GM12878 (cell line): Measurements from ENCODE around the gene AMDHD2. TPM values are rescaled to one million over a fixed set of nuclear protein-coding genes. Genes with fewer than 3 reads are reported as not detected.
A peak's percentile ranks its signal among the peaks of the same experiment; 100 is the strongest.

Experiments used
- ATAC-seq: fragments of 200-7000 bp; cut with Tn5 transposase; 3 replicates; pipeline ENCODE4 v1.9.1; 2020; ENCODE audit warnings: mild to moderate bottlenecking, moderate library complexity
- BruUV-seq: library from RNA; stranded (reverse); fragments of 400-500 nt; replicated peaks from 2 replicates; lab custom pipeline; 2021; lab: Mats Ljungman, UMichigan
- CTCF ChIA-PET: fragments of 300-600 bp; sonication (Branson Sonifier 250); formaldehyde crosslinking; extraction: SDS; loops from one replicate; lab custom pipeline; 2021; ENCODE audit warnings: inconsistent platforms; lab: Yijun Ruan, JAX
- POLR2A ChIA-PET: fragments of 350-600 bp; formaldehyde crosslinking; extraction: SDS; loops from one replicate; lab custom pipeline; 2021; ENCODE audit warnings: inconsistent platforms; lab: Charles Lee
- RAD21 ChIA-PET: fragments of 300-600 bp; sonication (Branson Sonifier 250); formaldehyde crosslinking; loops from one replicate; lab custom pipeline; 2023; ENCODE audit warnings: antibody characterized with exemption; ENCODE audit not compliant: unreplicated experiment; lab: Charles Lee
- SMC1A ChIA-PET: fragments of 300-600 bp; sonication (Branson Sonifier 250); formaldehyde crosslinking; loops from one replicate; lab custom pipeline; 2023; ENCODE audit not compliant: unreplicated experiment, uncharacterized antibody; lab: Charles Lee
- DNase-seq: peaks from one replicate; pipeline ENCODE4 v3.0.0-alpha.2; 2011; ENCODE audit warnings: low read depth, low spot score
- FAIRE-seq: peaks from 3 replicates; lab custom pipeline; 2011; peaks lifted over from hg19 to GRCh38; lab: Jason Lieb, UNC
- H2AFZ ChIP-seq: 2 replicates; pipeline ENCODE4 v1.6.0; 2011; ENCODE audit warnings: low read depth, low read length, control low read depth; ENCODE audit not compliant: control insufficient read depth
- H3K27ac ChIP-seq: 2 replicates; pipeline ENCODE4 v1.5.1; 2011; ENCODE audit warnings: control low read depth; ENCODE audit not compliant: control insufficient read depth, insufficient read depth
- H3K27me3 ChIP-seq, 2 experiments: replicated peaks in 1 of 2; 2 replicates each; pipeline versions ENCODE4 v1.6.0 to v1.6.1; 2011; ENCODE audit warnings: low read length in 1 of 2; ENCODE audit not compliant: control insufficient read depth in 2 of 2, insufficient read depth in 2 of 2
- H3K36me3 ChIP-seq, 2 experiments: 2 replicates each; pipeline ENCODE4 v1.5.1; 2011; ENCODE audit warnings: low read length in 1 of 2; ENCODE audit not compliant: control insufficient read depth in 2 of 2, insufficient read depth in 2 of 2
- H3K4me1 ChIP-seq: 2 replicates; pipeline ENCODE4 v1.6.1; 2011; ENCODE audit warnings: mild to moderate bottlenecking, low read length, moderate library complexity, mixed read lengths; ENCODE audit not compliant: control insufficient read depth, insufficient read depth
- H3K4me2 ChIP-seq: 2 replicates; pipeline ENCODE4 v1.6.0; 2011; ENCODE audit warnings: control low read depth; ENCODE audit not compliant: control insufficient read depth, insufficient read depth
- H3K4me3 ChIP-seq: fragments of 200-600 bp; sonication (generic); 2 replicates; pipeline ENCODE4 v1.5.1; 2016
- H3K79me2 ChIP-seq: 2 replicates; pipeline ENCODE4 v1.6.0; 2011; ENCODE audit warnings: low read length; ENCODE audit not compliant: control insufficient read depth, insufficient read depth
- H3K9ac ChIP-seq: 2 replicates; pipeline ENCODE4 v1.8.0; 2011; ENCODE audit warnings: low read length, control low read depth, mixed read lengths; ENCODE audit not compliant: control insufficient read depth, insufficient read depth
- H3K9me3 ChIP-seq: replicated peaks from 3 replicates; pipeline ENCODE4 v1.5.1; 2011; ENCODE audit warnings: mild to moderate bottlenecking, low read length; ENCODE audit not compliant: control insufficient read depth, insufficient read depth
- H4K20me1 ChIP-seq: 2 replicates; pipeline ENCODE4 v1.6.0; 2011; ENCODE audit not compliant: control insufficient read depth, insufficient read depth
- BACH1 ChIP-seq: fragments of 450-650 bp; IDR thresholded peaks from 2 replicates; pipeline ENCODE4 v1.6.1; 2017; ENCODE audit warnings: mild to moderate bottlenecking, borderline replicate concordance
- BMI1 ChIP-seq: fragments of 450-650 bp; IDR thresholded peaks from 2 replicates; pipeline ENCODE4 v1.6.1; 2016; ENCODE audit warnings: mild to moderate bottlenecking, moderate library complexity, borderline replicate concordance
- CHD2 ChIP-seq: IDR thresholded peaks from 2 replicates; pipeline ENCODE4 v1.6.1; 2011; ENCODE audit warnings: low read depth, low read length, improper control_type of control experiment, borderline replicate concordance
- ETV6 ChIP-seq, 2 experiments: fragments of 450-650 bp in 1 of 2; IDR thresholded peaks in 1 of 2; conservative IDR thresholded peaks in 1 of 2; 2 replicates each; pipeline ENCODE4 v1.6.1; 2014; ENCODE audit warnings: antibody characterized with exemption in 1 of 2, borderline replicate concordance in 1 of 2, low read depth in 1 of 2, mild to moderate bottlenecking in 1 of 2, moderate library complexity in 1 of 2
- MTA3 ChIP-seq: IDR thresholded peaks from 2 replicates; pipeline ENCODE4 v1.6.1; 2012; ENCODE audit warnings: low read length, inconsistent platforms, borderline replicate concordance
- ZNF274 ChIP-seq: IDR thresholded peaks from one replicate; pipeline ENCODE4 v1.8.0; 2011; ENCODE audit not compliant: insufficient read length, insufficient read depth
- ZSCAN29 ChIP-seq: fragments of 450-650 bp; IDR thresholded peaks from 2 replicates; pipeline ENCODE4 v1.6.1; 2017; ENCODE audit warnings: mild to moderate bottlenecking, moderate library complexity
- WGBS: methylation state at CpG from one replicate; pipeline ENCODE4 v1.1.6; 2016; ENCODE audit warnings: low lambda C conversion rate; ENCODE audit not compliant: insufficient replicate concordance, insufficient coverage; ENCODE audit errors: missing lambda C conversion rate; 5-methylcytosine and 5-hydroxymethylcytosine counted together
- in situ Hi-C: fragments of 300-500 bp; cut with MboI; formaldehyde crosslinking; loops from 9 replicates; pipeline ENCODE4 v1.14.3; 2018; ENCODE audit warnings: mixed read lengths
- intact Hi-C: fragments of 100-400 bp; cut with micrococcal nuclease; formaldehyde crosslinking; loops from one replicate; pipeline ENCODE4 v1.14.2; 2022; ENCODE audit not compliant: unreplicated experiment
- polyA plus RNA-seq, 11 experiments: library from polyadenylated mRNA; depleted of rRNA in 4 of 11; unstranded in 6 of 11; stranded (reverse) in 5 of 11; fragments of >200 nt; fragmentation: Nextera tagmentation in 4 of 11; fragmentation: Illumina TruSeq in 1 of 11; extraction: Ambion mirVana in 4 of 11; extraction: Trizol in 1 of 11; gene quantifications; 1 replicate in 1 of 11; 2 replicates in 10 of 11; pipeline versions ENCODE4 v1.2.1 to v1.2.3, GENCODE V29; 2011 to 2016; ENCODE audit warnings: inconsistent platforms in 2 of 11, missing spikeins in 2 of 11, low read depth in 1 of 11
- total RNA-seq, 4 experiments: library from RNA; depleted of rRNA in 3 of 4; stranded (reverse); fragments of >200 nt in 3 of 4; fragmentation: Illumina TruSeq in 1 of 4; extraction: Trizol in 1 of 4; gene quantifications; 2 replicates each; pipeline versions ENCODE4 v1.2.1 to v1.2.3, GENCODE V29; 2013 to 2021
- TF ChIP-seq, protein P1 (sequence below): fragments of 450-650 bp; IDR thresholded peaks from 2 replicates; pipeline ENCODE4 v1.6.1; 2017; ENCODE audit warnings: mild to moderate bottlenecking
- TF ChIP-seq, protein P2 (sequence below), 3 experiments: IDR thresholded peaks in 2 of 3; conservative IDR thresholded peaks in 1 of 3; 2 replicates each; pipeline ENCODE4 v1.5.1; 2011; ENCODE audit warnings: low read depth in 3 of 3, low read length in 3 of 3, mild to moderate bottlenecking in 3 of 3, control low read depth in 2 of 3, moderate library complexity in 2 of 3, inconsistent platforms in 1 of 3, mixed read lengths in 1 of 3; ENCODE audit not compliant: control insufficient read depth in 2 of 3, insufficient read depth in 1 of 3; ENCODE audit errors: extremely low read depth in 1 of 3

The AMDHD2 gene
- total and polyA plus RNA-seq, 10 of the 15 experiments (the other 5 are each of a cell fraction or from before 2014, with no cell fraction given): 0.60 to 41.8 (median 24.3) TPM; not detected in 1

DNA sequence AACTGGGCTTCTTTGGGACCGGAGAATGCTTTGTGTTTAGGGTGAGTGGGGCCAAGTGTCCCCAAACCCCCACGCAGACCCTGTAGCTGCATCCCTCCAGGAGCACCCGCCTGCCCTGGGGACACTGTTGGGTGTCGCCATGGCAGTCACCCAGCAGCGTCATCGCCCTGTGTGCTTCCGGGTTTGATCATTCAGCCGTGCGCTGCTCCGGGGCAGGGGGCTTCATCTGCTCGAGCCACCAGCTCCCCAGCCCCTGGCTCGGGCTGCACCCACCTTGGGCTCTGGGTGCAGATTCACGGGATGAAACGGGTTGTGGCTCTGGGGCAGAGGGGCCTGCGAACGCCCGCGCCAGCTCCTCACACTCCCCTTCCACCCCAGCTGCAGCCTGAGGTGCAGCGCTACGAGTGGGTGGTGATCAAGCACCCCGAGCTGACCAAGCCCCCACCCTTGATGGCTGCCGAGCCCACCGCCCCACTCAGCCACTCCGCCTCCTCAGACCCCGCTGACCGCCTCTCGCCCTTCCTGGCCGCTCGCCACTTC, 20.2 kb upstream of the AMDHD2 start:
- BruUV-seq: no TSS peak
- H3K4me2 ChIP-seq: no peak overlapping the region
- no peaks in the 10 kb centered on the region for H3K27me3 ChIP-seq
- TF ChIP-seq ETV6 (conservative IDR thresholded peaks at IDR 0.05 in 1 of 2, IDR thresholded peaks at IDR 0.05 in 1 of 2; ENCODE audit: borderline replicate concordance in 1 of 2, low read depth in 1 of 2) (no peak), BMI1 (no peak), CHD2 (no peak), MTA3 (no peak)
- H3K4me1 ChIP-seq: no peaks in the 10 kb centered on the region
- no peak overlapping the region for H3K4me3 ChIP-seq
- DNase-seq: no peak
- ATAC-seq: no peak
- FAIRE-seq: no peak
- ChIA-PET CTCF (interaction anchor here (2.8 kb wide), 1 partner anchor 70 kb away, joined by 36 read pairs; the partner anchor contains the start of gene CCNF), SMC1A (interaction anchor here (2.5 kb wide), 1 partner anchor 70 kb away, joined by 17 read pairs; the partner anchor contains the start of gene CCNF), POLR2A (no interaction called here), RAD21 (no interaction called here)
- in situ Hi-C loops: loop anchor here (5.0 to 10.0 kb wide), 2 partner anchors 163 to 485 kb away; partner anchors contain the start of gene NPW
- no peaks in the 10 kb centered on the region for H4K20me1 ChIP-seq
- intact Hi-C loops: loop anchor here (2.0 to 10.0 kb wide), 4 partner anchors 67 to 305 kb away; partner anchors contain the start of genes ABCA3 and RNPS1
- H3K36me3 ChIP-seq: peaks cover 0 to 11% of the 10 kb centered on the region in 2 experiments; a peak in 2 of 4 replicates
- WGBS: 75% methylated on average over 22 of the region's 29 CpGs
- no peak overlapping the region for H2AFZ ChIP-seq
- H3K79me2 ChIP-seq: no peaks in the 10 kb centered on the region
- no peaks in the 10 kb centered on the region for H3K9me3 ChIP-seq
- no peak overlapping the region for H3K9ac ChIP-seq
- no peak overlapping the region for H3K27ac ChIP-seq

DNA sequence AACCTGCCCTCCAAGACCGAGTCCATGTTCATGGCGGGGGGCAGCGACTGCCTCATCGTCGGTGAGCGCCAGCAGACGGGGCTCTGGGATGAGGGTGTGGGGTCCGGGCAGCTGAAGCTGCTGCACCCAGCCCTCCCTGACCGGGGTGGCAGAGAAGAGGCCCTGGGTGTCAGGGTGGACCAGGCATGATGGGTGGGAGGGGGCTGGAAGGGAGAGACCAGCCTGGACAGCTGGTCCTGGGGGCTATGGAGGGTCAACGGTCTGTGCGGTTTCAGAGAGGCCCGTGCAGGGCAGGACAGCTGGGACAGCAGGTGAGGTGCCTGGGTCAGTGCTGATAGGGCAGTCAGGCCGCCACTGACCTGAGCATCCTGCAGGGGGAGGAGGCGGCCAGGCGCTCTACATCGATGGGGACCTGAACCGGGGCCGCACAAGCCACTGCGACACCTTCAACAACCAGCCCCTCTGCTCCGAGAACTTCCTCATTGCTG, 19.7 kb upstream of the AMDHD2 start:
- FAIRE-seq: no peak
- no peaks in the 10 kb centered on the region for H3K79me2 ChIP-seq
- no peaks in the 10 kb centered on the region for H3K9me3 ChIP-seq
- 88% methylated on average over 20 of the region's 20 CpGs for WGBS
- no peaks in the 10 kb centered on the region for H3K27me3 ChIP-seq
- DNase-seq: no peak
- no peak overlapping the region for H3K27ac ChIP-seq
- H3K36me3 ChIP-seq: peaks cover 0 to 11% of the 10 kb centered on the region in 2 experiments; a peak in 2 of 4 replicates
- no peaks in the 10 kb centered on the region for H4K20me1 ChIP-seq
- no peaks in the 10 kb centered on the region for H3K4me1 ChIP-seq
- intact Hi-C loops (loop anchor here (2.0 to 10.0 kb wide), 4 partner anchors 68 to 306 kb away; partner anchors contain the start of genes ABCA3 and RNPS1), in situ Hi-C loops (no loop called here)
- H2AFZ ChIP-seq: no peak overlapping the region
- no TSS peak for BruUV-seq
- ChIA-PET RAD21 (interaction anchor here (1.1 to 2.0 kb wide), 6 partner anchors 9 to 306 kb away, joined by 3 to 16 read pairs (median 8); partner anchors contain the start of gene CCNF), CTCF (interaction anchor here (0.6 to 2.8 kb wide), 17 partner anchors 11 to 360 kb away, joined by 3 to 36 read pairs (median 5); partner anchors contain the start of genes ABCA3, CCNF, PDPK1 and TEDC2), SMC1A (interaction anchor here (1.5 to 2.5 kb wide), 2 partner anchors 14 to 70 kb away, joined by 3 to 17 read pairs; partner anchors contain the start of gene CCNF), POLR2A (interaction anchor here (1.5 kb wide), 1 partner anchor 32 kb away, joined by 7 read pairs; no protein-coding TSS in a partner anchor)
- H3K4me2 ChIP-seq: no peak overlapping the region
- H3K4me3 ChIP-seq: no peak overlapping the region
- no peak overlapping the region for H3K9ac ChIP-seq
- peak; percentile 17; the same call in 2 of the 3 replicates for ATAC-seq
- TF ChIP-seq ZNF274: no peak
- no peak for TF ChIP-seq ZSCAN29
- TF ChIP-seq, protein P1, sequence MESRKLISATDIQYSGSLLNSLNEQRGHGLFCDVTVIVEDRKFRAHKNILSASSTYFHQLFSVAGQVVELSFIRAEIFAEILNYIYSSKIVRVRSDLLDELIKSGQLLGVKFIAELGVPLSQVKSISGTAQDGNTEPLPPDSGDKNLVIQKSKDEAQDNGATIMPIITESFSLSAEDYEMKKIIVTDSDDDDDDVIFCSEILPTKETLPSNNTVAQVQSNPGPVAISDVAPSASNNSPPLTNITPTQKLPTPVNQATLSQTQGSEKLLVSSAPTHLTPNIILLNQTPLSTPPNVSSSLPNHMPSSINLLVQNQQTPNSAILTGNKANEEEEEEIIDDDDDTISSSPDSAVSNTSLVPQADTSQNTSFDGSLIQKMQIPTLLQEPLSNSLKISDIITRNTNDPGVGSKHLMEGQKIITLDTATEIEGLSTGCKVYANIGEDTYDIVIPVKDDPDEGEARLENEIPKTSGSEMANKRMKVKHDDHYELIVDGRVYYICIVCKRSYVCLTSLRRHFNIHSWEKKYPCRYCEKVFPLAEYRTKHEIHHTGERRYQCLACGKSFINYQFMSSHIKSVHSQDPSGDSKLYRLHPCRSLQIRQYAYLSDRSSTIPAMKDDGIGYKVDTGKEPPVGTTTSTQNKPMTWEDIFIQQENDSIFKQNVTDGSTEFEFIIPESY: peak; percentile 52; the same call in 1 of the 2 replicates
- no peak for TF ChIP-seq BACH1
- TF ChIP-seq, protein P2, sequence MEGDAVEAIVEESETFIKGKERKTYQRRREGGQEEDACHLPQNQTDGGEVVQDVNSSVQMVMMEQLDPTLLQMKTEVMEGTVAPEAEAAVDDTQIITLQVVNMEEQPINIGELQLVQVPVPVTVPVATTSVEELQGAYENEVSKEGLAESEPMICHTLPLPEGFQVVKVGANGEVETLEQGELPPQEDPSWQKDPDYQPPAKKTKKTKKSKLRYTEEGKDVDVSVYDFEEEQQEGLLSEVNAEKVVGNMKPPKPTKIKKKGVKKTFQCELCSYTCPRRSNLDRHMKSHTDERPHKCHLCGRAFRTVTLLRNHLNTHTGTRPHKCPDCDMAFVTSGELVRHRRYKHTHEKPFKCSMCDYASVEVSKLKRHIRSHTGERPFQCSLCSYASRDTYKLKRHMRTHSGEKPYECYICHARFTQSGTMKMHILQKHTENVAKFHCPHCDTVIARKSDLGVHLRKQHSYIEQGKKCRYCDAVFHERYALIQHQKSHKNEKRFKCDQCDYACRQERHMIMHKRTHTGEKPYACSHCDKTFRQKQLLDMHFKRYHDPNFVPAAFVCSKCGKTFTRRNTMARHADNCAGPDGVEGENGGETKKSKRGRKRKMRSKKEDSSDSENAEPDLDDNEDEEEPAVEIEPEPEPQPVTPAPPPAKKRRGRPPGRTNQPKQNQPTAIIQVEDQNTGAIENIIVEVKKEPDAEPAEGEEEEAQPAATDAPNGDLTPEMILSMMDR (IDR thresholded peaks at IDR 0.05 in 2 of 3, conservative IDR thresholded peaks at IDR 0.05 in 1 of 3; ENCODE audit: control insufficient read depth in 2 of 3, extremely low read depth in 1 of 3, insufficient read depth in 1 of 3, low read depth in 3 of 3, low read length in 3 of 3): 0 out of 6 replicates have a peak, but pooled peaks of 1 of the 3 experiments have one; percentile 3
